Measurements from ENCODE around the gene RETREG1.

GRCh38 chr5:16528382-16529110 is 88.3 kb downstream of the RETREG1 start:
- TF ChIP-seq CTCF (conservative IDR thresholded peaks at IDR 0.05) (no peak), ZFX (IDR thresholded peaks at IDR 0.05) (no peak)

All from C4-2B (cell line).